Measurements from ENCODE around the gene ZNF132. TPM values are rescaled to one million over a fixed set of nuclear protein-coding genes. Genes with fewer than 3 reads are reported as not detected.
A peak's percentile ranks its signal among the peaks of the same experiment; 100 is the strongest.

ZNF132 gene
- total RNA-seq, 1 donor from 2014 or later: 3.5 TPM

- TF ChIP-seq CTCF (IDR thresholded peaks at IDR 0.05; ENCODE audit: unreplicated experiment): no peak
- no peaks in the 10 kb centered on the region for H3K27me3 Mint-ChIP-seq
- peak overlapping the region; percentile 82 for H3K27ac Mint-ChIP-seq
- H3K36me3 Mint-ChIP-seq (ENCODE audit: insufficient read depth): peaks cover 2% of the 10 kb centered on the region
- H3K4me3 Mint-ChIP-seq (ENCODE audit: low read depth): peak overlapping the region; percentile 78
- DNase-seq (ENCODE audit: low spot score, unreplicated experiment): no peak
- peaks cover 19% of the 10 kb centered on the region for H3K4me1 Mint-ChIP-seq (ENCODE audit: low read depth)
- no peaks in the 10 kb centered on the region for H3K9me3 Mint-ChIP-seq (ENCODE audit: low read depth)
Observed at GRCh38 chr19:58466089-58466759, 26.3 kb upstream of the ZNF132 start.

GRCh38 chr19:58460039-58460438 is 20.1 kb upstream of the ZNF132 start:
- Mint-ChIP-seq H3K27me3 (no peaks in the 10 kb centered on the region), H3K27ac (peak overlapping the region; percentile 41), H3K36me3 (ENCODE audit: insufficient read depth) (peaks cover 9% of the 10 kb centered on the region), H3K4me1 (ENCODE audit: low read depth) (peaks cover 4% of the 10 kb centered on the region), H3K9me3 (ENCODE audit: low read depth) (no peaks in the 10 kb centered on the region), H3K4me3 (ENCODE audit: low read depth) (no peak overlapping the region)
- TF ChIP-seq CTCF (IDR thresholded peaks at IDR 0.05; ENCODE audit: unreplicated experiment): no peak
- DNase-seq (ENCODE audit: low spot score, unreplicated experiment): no peak

GRCh38 chr19:58456111-58456510 is 16.2 kb upstream of the ZNF132 start:
- TF ChIP-seq CTCF (IDR thresholded peaks at IDR 0.05; ENCODE audit: unreplicated experiment): no peak

DNA sequence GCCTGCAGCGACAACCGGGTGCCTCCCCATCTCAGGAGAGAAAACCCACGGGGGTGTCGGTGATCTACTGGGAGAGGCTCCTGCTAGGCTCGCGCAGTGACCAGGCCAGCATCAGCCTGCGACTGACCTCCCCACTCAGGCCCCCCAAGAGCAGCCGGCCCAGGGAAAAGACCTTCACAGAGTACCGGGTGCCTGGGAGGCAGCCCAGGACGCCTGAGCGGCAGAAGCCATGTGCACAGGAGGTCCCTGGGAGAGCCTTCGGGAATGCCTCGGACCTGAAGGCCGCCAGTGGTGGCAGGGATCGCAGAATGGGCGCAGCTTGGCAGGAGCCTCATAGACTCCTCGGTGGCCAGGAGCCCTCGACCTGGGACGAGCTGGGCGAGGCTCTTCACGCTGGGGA is 15.4 kb upstream of the ZNF132 start:
- Mint-ChIP-seq H3K4me3 (ENCODE audit: low read depth) (no peak overlapping the region), H3K27ac (no peak overlapping the region), H3K27me3 (peaks cover 4% of the 10 kb centered on the region), H3K36me3 (ENCODE audit: insufficient read depth) (peaks cover 11% of the 10 kb centered on the region), H3K9me3 (ENCODE audit: low read depth) (no peaks in the 10 kb centered on the region), H3K4me1 (ENCODE audit: low read depth) (peaks cover 8% of the 10 kb centered on the region)
- DNase-seq (ENCODE audit: low spot score, unreplicated experiment): no peak
- TF ChIP-seq CTCF (IDR thresholded peaks at IDR 0.05; ENCODE audit: unreplicated experiment): no peak

More at GRCh38 chr19:58456111-58456510, 16.2 kb upstream of the ZNF132 start:
- H3K9me3 Mint-ChIP-seq (ENCODE audit: low read depth): no peaks in the 10 kb centered on the region
- H3K4me1 Mint-ChIP-seq (ENCODE audit: low read depth): peaks cover 5% of the 10 kb centered on the region
- H3K4me3 Mint-ChIP-seq (ENCODE audit: low read depth): no peak overlapping the region
- H3K36me3 Mint-ChIP-seq (ENCODE audit: insufficient read depth): peaks cover 11% of the 10 kb centered on the region
- H3K27me3 Mint-ChIP-seq: no peaks in the 10 kb centered on the region
- no peak overlapping the region for H3K27ac Mint-ChIP-seq
- DNase-seq (ENCODE audit: low spot score, unreplicated experiment): no peak

DNA sequence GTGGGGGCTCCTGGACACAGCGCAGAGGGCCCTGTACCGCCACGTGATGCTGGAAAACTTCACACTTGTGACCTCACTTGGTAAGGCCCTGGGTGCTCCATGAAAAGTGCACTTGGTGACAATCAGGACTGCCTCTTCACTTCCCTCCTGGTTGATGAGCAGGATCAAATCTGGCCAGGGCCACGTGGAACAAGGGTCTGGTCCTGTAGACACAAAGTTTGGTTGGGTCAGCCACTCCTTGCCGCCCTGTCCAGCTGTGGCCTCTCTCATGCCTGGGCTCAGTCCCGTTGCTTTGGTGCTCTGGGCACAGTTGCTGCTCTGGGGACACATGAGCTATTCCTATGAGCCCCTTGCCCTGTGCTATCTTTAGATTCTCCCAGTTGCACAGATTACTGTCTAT is 13.8 kb upstream of the ZNF132 start:
- Mint-ChIP-seq H3K4me1 (ENCODE audit: low read depth) (peaks cover 8% of the 10 kb centered on the region), H3K4me3 (ENCODE audit: low read depth) (peak overlapping the region; percentile 26), H3K27me3 (peaks cover 13% of the 10 kb centered on the region), H3K36me3 (ENCODE audit: insufficient read depth) (peaks cover 10% of the 10 kb centered on the region), H3K27ac (no peak overlapping the region), H3K9me3 (ENCODE audit: low read depth) (no peaks in the 10 kb centered on the region)
- DNase-seq (ENCODE audit: low spot score, unreplicated experiment): no peak
- TF ChIP-seq CTCF (IDR thresholded peaks at IDR 0.05; ENCODE audit: unreplicated experiment): no peak
